ENCODE results near the gene C16orf74. TPM values are rescaled to one million over a fixed set of nuclear protein-coding genes. Genes with fewer than 3 reads are reported as not detected.

C16orf74 gene
- total and polyA plus RNA-seq, 11 donors: 0.53 to 4.1 (median 1.6) TPM

GRCh38 chr16:85777583-85778310 is 26.9 kb upstream of the C16orf74 start:
- Histone ChIP-seq H3K4me1 (peaks cover 0 to 11% (median 0%) of the 10 kb centered on the region in 12 donors), H3K9me3 (no peaks in the 10 kb centered on the region), H3K4me3 (no peak overlapping the region), H3K27ac (peak overlapping the region in 5 of 12 donors; percentile 12 to 54 (median 44)), H3K27me3 (no peaks in the 10 kb centered on the region), H3K36me3 (peaks cover 0 to 75% (median 50%) of the 10 kb centered on the region in 9 donors)
- DNase-seq (no peak), ATAC-seq (no peak)
- intact Hi-C loops (cut with DNase I): no loop called here
- 75 to 85% (median 78%) methylated on average over 4 of the region's 4 CpGs for WGBS, 4 donors
- TF ChIP-seq POLR2A (IDR thresholded peaks at IDR 0.05): no peak
- TF ChIP-seq, protein P1, sequence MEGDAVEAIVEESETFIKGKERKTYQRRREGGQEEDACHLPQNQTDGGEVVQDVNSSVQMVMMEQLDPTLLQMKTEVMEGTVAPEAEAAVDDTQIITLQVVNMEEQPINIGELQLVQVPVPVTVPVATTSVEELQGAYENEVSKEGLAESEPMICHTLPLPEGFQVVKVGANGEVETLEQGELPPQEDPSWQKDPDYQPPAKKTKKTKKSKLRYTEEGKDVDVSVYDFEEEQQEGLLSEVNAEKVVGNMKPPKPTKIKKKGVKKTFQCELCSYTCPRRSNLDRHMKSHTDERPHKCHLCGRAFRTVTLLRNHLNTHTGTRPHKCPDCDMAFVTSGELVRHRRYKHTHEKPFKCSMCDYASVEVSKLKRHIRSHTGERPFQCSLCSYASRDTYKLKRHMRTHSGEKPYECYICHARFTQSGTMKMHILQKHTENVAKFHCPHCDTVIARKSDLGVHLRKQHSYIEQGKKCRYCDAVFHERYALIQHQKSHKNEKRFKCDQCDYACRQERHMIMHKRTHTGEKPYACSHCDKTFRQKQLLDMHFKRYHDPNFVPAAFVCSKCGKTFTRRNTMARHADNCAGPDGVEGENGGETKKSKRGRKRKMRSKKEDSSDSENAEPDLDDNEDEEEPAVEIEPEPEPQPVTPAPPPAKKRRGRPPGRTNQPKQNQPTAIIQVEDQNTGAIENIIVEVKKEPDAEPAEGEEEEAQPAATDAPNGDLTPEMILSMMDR (IDR thresholded peaks at IDR 0.05): no peak

- Histone ChIP-seq H3K9me3 (no peaks in the 10 kb centered on the region), H3K36me3 (peaks cover 0 to 58% (median 31%) of the 10 kb centered on the region in 9 donors)
- no peak for ATAC-seq
Measured at GRCh38 chr16:85774811-85775210, 23.9 kb upstream of the C16orf74 start.

DNA sequence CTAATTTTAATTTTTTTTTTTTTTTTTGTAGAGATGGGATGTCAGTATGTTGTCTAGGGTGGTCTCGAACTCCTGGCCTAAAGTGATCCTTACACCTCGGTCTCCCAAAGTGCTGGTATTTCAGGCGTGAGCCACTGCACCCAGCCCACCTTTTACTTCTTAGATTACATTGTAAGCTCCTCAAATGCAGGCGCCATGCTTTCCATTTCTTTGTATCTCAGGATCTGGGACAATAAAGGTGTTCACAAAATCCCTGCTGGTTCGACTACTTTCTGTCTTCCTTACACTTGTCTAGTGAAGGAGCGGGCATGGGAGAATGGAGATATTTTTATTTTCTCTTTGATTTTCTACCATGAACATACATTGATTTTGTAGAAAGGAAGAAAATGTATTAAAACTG is 23.2 kb upstream of the C16orf74 start:
- intact Hi-C loops (cut with DNase I): no loop called here
- Histone ChIP-seq H3K4me3 (no peak overlapping the region), H3K36me3 (peaks cover 0 to 52% (median 24%) of the 10 kb centered on the region in 9 donors), H3K9me3 (no peaks in the 10 kb centered on the region), H3K27me3 (no peaks in the 10 kb centered on the region), H3K27ac (no peak overlapping the region), H3K4me1 (no peaks in the 10 kb centered on the region)
- no peak for DNase-seq
- no peak for TF ChIP-seq POLR2A (IDR thresholded peaks at IDR 0.05)
- TF ChIP-seq, protein P1 (IDR thresholded peaks at IDR 0.05): no peak
- no peak for ATAC-seq
- WGBS, 4 donors: 78 to 82% (median 81%) methylated on average over 6 of the region's 6 CpGs

More at GRCh38 chr16:85774811-85775210, 23.9 kb upstream of the C16orf74 start:
- TF ChIP-seq, protein P1 (IDR thresholded peaks at IDR 0.05): no peak
- TF ChIP-seq POLR2A (IDR thresholded peaks at IDR 0.05): no peak
- Histone ChIP-seq H3K27ac (no peak overlapping the region), H3K4me1 (no peaks in the 10 kb centered on the region), H3K27me3 (no peaks in the 10 kb centered on the region), H3K4me3 (no peak overlapping the region)
- WGBS, 4 donors: 92 to 98% (median 96%) methylated on average over 6 to 8 of the region's 8 CpGs
- intact Hi-C loops (cut with DNase I): no loop called here
- no peak for DNase-seq

GRCh38 chr16:85773044-85773443 is 22.1 kb upstream of the C16orf74 start:
- Histone ChIP-seq H3K27ac (no peak overlapping the region), H3K27me3 (no peaks in the 10 kb centered on the region), H3K9me3 (no peaks in the 10 kb centered on the region), H3K4me3 (no peak overlapping the region), H3K36me3 (peaks cover 0 to 41% (median 13%) of the 10 kb centered on the region in 9 donors), H3K4me1 (no peaks in the 10 kb centered on the region)
- 95 to 97% (median 96%) methylated on average over 6 of the region's 6 CpGs for WGBS, 4 donors
- intact Hi-C loops (cut with DNase I): no loop called here
- TF ChIP-seq, protein P1 (IDR thresholded peaks at IDR 0.05): no peak
- TF ChIP-seq POLR2A (IDR thresholded peaks at IDR 0.05): no peak
- ATAC-seq (no peak), DNase-seq (no peak)
